CD4-positive, alpha-beta T cell (primary cell): ENCODE results near the gene PPP1R3F. TPM values are rescaled to one million over a fixed set of nuclear protein-coding genes. Genes with fewer than 3 reads are reported as not detected.

Experiments
- ATAC-seq: fragments of 200-7000 bp; cut with Tn5 transposase; one replicate; pipeline ENCODE4 v1.10.0; 2022; ENCODE audit warnings: mild to moderate bottlenecking; ENCODE audit not compliant: poor library complexity
- CTCF ChIA-PET: fragments of 350-600 bp; sonication (Branson Sonifier 250); formaldehyde crosslinking; loops from one replicate; lab custom pipeline; 2021; ENCODE audit warnings: antibody characterized with exemption, inconsistent platforms; lab: Charles Lee
- POLR2A ChIA-PET: fragments of 350-600 bp; sonication (Branson Sonifier 250); formaldehyde crosslinking; loops from one replicate; lab custom pipeline; 2021; ENCODE audit warnings: antibody characterized with exemption, inconsistent platforms; lab: Charles Lee
- DNase-seq, 14 experiments: peaks; one replicate each; pipeline ENCODE4 v3.0.0-alpha.2; 2013 to 2020; ENCODE audit warnings: mixed read lengths in 2 of 14
- H3K27ac ChIP-seq, 2 donors: one replicate each; pipeline versions ENCODE4 v1.5.1 to v1.7.0; 2013; ENCODE audit warnings: low read length in 2 of 2, low read depth in 1 of 2, mild to moderate bottlenecking in 1 of 2
- H3K27me3 ChIP-seq, 2 experiments: 1 replicate in 1 of 2; 2 replicates in 1 of 2; pipeline versions ENCODE4 v1.6.1 to v1.7.0; 2013; ENCODE audit warnings: low read length in 2 of 2, control low read depth in 1 of 2, mild to moderate bottlenecking in 1 of 2, moderate library complexity in 1 of 2; ENCODE audit not compliant: insufficient read depth in 2 of 2, control insufficient read depth in 1 of 2
- H3K36me3 ChIP-seq: one replicate; pipeline ENCODE4 v1.6.1; 2013; ENCODE audit warnings: low read length, control low read depth; ENCODE audit not compliant: insufficient read depth
- H3K4me1 ChIP-seq: one replicate; pipeline ENCODE4 v1.6.1; 2013; ENCODE audit warnings: low read length, control low read depth; ENCODE audit not compliant: insufficient read depth
- H3K4me3 ChIP-seq: one replicate; pipeline ENCODE4 v1.5.1; 2013; ENCODE audit warnings: mild to moderate bottlenecking, low read length, moderate library complexity
- H3K9me3 ChIP-seq, 2 experiments: 1 replicate in 1 of 2; 2 replicates in 1 of 2; pipeline versions ENCODE4 v1.6.1 to v1.7.0; 2013; ENCODE audit warnings: low read length in 2 of 2, mild to moderate bottlenecking in 2 of 2, control low read depth in 1 of 2, moderate library complexity in 1 of 2; ENCODE audit not compliant: control insufficient read depth in 1 of 2, insufficient read depth in 1 of 2
- H3K27ac Mint-ChIP-seq: one replicate; pipeline ENCODE4 v1.8.0; 2020; ENCODE audit warnings: mixed read lengths
- H3K27me3 Mint-ChIP-seq: one replicate; pipeline ENCODE4 v1.8.0; 2021; ENCODE audit warnings: mixed read lengths
- H3K36me3 Mint-ChIP-seq: one replicate; pipeline ENCODE4 v1.8.0; 2021; ENCODE audit warnings: low read depth, mixed read lengths
- H3K4me1 Mint-ChIP-seq: one replicate; pipeline ENCODE4 v1.8.0; 2021; ENCODE audit warnings: low read depth, mixed read lengths
- H3K4me3 Mint-ChIP-seq: one replicate; pipeline ENCODE4 v1.8.0; 2020; ENCODE audit warnings: mild to moderate bottlenecking, mixed read lengths
- H3K9me3 Mint-ChIP-seq: one replicate; pipeline ENCODE4 v1.8.0; 2020; ENCODE audit warnings: mixed read lengths
- intact Hi-C, 2 experiments: fragments of 100-400 bp; cut with DNase I in 1 of 2; cut with micrococcal nuclease in 1 of 2; formaldehyde crosslinking; loops; one replicate each; pipeline versions ENCODE4 v1.15.1 to v1.9.0; 2023 to 2025; cut with DNase I, micrococcal nuclease
- polyA plus RNA-seq, 2 donors: library from polyadenylated mRNA; unstranded; fragments of 120-200 nt; gene quantifications; one replicate each; pipeline ENCODE4 v1.2.1, GENCODE V29; 2013
- total RNA-seq, 174 experiments: library from RNA in 2 of 174; stranded (reverse) in 2 of 174; gene quantifications; one replicate each; pipeline ENCODE4 v1.2.3 and lab custom pipeline; 2021 to 2026
- TF ChIP-seq, protein P1 (sequence below): fragments of 200-600 bp; IDR thresholded peaks from one replicate; pipeline ENCODE4 v1.8.0; 2022; ENCODE audit warnings: antibody characterized with exemption, mild to moderate bottlenecking

The PPP1R3F gene, protein sequence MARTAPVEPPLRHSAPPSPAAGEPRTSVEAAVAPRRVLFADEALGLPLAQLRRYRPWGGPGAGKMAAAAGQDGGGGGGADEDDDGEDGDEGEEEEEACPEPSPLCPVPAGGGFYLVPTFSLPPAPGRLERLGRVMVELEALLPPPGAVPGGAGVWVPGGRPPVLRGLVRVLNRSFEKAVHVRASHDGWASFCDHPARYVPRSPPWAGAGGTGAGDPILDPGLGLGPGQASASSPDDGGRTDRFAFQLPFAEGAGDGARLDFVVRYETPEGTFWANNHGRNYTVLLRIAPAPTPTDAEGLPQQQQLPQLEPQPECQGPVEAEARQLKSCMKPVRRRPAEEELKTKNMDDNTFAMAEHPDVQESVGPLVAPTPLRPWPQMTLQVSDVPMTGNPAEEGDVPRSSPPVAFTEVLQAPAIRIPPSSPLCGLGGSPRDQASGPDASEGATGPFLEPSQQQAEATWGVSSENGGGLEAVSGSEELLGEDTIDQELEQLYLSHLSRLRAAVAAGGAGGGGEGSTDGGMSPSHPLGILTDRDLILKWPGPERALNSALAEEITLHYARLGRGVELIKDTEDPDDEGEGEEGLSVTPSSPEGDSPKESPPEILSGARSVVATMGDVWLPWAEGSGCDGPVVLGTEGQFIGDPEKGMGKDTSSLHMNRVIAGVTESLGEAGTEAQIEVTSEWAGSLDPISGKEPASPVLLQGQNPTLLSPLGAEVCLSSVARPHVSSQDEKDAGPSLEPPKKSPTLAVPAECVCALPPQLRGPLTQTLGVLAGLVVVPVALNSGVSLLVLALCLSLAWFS
- total RNA-seq, result 1 to 10 TPM; 8.5 to 9.1 TPM
- polyA plus RNA-seq (2013, experiment 1 of 2), result 10.9 TPM
- polyA plus RNA-seq (2013, experiment 2 of 2), result 8.7 TPM
- 3.8 to 73.0 (median 16.0) reads per million in 172 experiments for total RNA-seq (lab: John Stamatoyannopoulos, UW)

DNA sequence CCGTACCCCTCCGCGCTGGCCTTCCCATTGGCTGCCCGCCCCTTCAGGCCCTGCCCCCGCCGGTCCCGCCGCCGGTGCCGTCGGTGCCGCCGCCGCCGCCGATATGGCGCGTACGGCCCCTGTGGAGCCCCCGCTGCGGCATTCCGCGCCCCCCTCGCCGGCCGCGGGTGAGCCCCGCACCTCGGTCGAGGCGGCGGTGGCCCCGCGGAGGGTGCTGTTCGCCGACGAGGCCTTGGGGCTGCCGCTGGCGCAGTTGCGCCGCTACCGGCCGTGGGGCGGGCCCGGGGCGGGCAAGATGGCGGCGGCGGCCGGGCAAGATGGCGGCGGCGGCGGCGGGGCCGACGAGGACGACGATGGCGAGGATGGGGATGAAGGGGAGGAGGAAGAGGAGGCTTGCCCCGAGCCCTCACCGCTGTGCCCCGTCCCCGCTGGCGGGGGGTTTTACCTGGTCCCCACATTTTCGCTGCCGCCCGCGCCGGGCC lies at the start of gene PPP1R3F:
Gene PPP1R3F, plus strand, starts transcription at position 27 of the 482 bp plus-strand sequence. Its CDS starts 77 bp downstream, at position 104.
- peak within 1 kb of the TSS; percentile 99 for H3K27ac Mint-ChIP-seq
- ChIA-PET POLR2A (interaction anchor here (0.8 to 4.9 kb wide), 15 partner anchors 8 to 730 kb away, joined by 3 to 41 read pairs (median 6); partner anchors contain the start of genes CCDC22, OTUD5, PRAF2 and RBM3), CTCF (interaction anchor here (1.0 kb wide), 1 partner anchor 114 kb away, joined by 5 read pairs; no protein-coding TSS in a partner anchor)
- TF ChIP-seq, protein P1, sequence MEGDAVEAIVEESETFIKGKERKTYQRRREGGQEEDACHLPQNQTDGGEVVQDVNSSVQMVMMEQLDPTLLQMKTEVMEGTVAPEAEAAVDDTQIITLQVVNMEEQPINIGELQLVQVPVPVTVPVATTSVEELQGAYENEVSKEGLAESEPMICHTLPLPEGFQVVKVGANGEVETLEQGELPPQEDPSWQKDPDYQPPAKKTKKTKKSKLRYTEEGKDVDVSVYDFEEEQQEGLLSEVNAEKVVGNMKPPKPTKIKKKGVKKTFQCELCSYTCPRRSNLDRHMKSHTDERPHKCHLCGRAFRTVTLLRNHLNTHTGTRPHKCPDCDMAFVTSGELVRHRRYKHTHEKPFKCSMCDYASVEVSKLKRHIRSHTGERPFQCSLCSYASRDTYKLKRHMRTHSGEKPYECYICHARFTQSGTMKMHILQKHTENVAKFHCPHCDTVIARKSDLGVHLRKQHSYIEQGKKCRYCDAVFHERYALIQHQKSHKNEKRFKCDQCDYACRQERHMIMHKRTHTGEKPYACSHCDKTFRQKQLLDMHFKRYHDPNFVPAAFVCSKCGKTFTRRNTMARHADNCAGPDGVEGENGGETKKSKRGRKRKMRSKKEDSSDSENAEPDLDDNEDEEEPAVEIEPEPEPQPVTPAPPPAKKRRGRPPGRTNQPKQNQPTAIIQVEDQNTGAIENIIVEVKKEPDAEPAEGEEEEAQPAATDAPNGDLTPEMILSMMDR, result no peak
- ATAC-seq (peak; percentile 5), DNase-seq (peak in 2 of 14 experiments; percentile 16 to 32)
- Histone ChIP-seq H3K27me3 (no peaks in the 10 kb centered on the region), H3K36me3 (peaks cover 2% of the 10 kb centered on the region), H3K27ac (peak within 1 kb of the TSS; percentile 96 to 98), H3K4me1 (peaks cover 64% of the 10 kb centered on the region), H3K4me3 (peak within 1 kb of the TSS; percentile 69), H3K9me3 (no peaks in the 10 kb centered on the region)
- peak within 1 kb of the TSS; percentile 91 for H3K4me3 Mint-ChIP-seq
- intact Hi-C loops, result loop anchor here (1.0 to 5.0 kb wide), 4 partner anchors 37 to 79 kb away; partner anchors contain the start of genes CACNA1F (in 1 of the 2) and SYP (in 1 of the 2)
- no peaks in the 10 kb centered on the region for H3K36me3 Mint-ChIP-seq
- H3K9me3 Mint-ChIP-seq, result no peaks in the 10 kb centered on the region
- no peaks in the 10 kb centered on the region for H3K27me3 Mint-ChIP-seq
- peaks cover 50% of the 10 kb centered on the region for H3K4me1 Mint-ChIP-seq

DNA sequence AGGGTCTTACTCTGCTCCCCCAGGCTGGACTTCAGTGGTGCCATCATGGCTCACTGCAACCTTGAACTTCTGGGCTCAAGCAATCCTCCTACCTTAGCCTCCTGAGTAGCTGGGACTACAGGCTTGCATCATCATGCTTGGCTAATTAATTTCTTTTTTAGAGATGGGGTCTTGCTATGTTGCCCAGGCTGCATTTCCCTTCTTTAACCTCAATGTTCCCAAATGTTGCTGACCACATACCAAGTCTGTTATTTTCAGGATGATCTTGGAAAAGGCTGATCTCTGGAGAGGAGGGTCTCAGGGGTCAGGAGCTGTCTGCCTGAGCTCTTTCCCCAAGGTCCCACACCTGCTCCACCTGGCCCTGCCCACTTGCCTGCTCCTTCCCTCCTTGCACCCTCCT lies 49.5 kb upstream of the PPP1R3F start:
- ChIA-PET CTCF (no interaction called here), POLR2A (no interaction called here)
- no peaks in the 10 kb centered on the region for H3K4me1 Mint-ChIP-seq
- H3K9me3 Mint-ChIP-seq, result no peaks in the 10 kb centered on the region
- Histone ChIP-seq H3K4me3 (no peak overlapping the region), H3K36me3 (no peaks in the 10 kb centered on the region), H3K27ac (no peak overlapping the region), H3K27me3 (no peaks in the 10 kb centered on the region), H3K9me3 (no peaks in the 10 kb centered on the region), H3K4me1 (no peaks in the 10 kb centered on the region)
- no peak for DNase-seq
- H3K4me3 Mint-ChIP-seq, result no peak overlapping the region
- H3K36me3 Mint-ChIP-seq, result no peaks in the 10 kb centered on the region
- intact Hi-C loops, result no loop called here
- TF ChIP-seq, protein P1, result no peak
- no peak for ATAC-seq
- H3K27ac Mint-ChIP-seq, result no peak overlapping the region
- H3K27me3 Mint-ChIP-seq, result no peaks in the 10 kb centered on the region

DNA sequence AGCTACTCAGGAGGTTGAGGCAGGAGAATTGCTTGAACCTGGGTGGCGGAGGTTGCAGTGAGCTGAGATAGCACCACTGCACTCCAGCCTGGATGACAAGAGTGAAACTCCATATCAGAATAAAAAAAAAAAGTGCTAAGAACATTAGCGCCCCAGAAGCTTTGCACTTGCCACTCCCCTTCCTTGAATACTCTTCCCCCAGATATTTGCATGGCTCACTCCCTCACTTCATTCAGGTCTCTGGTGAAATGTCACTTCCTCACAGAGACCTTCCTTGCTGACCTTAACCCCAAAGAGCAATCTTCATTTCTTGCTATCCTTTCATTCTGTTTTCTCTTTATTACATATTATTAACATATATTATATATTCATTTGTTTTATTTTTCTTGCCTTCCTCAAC lies 47.7 kb upstream of the PPP1R3F start:
- H3K9me3 Mint-ChIP-seq, result no peaks in the 10 kb centered on the region
- ATAC-seq, result no peak
- ChIA-PET POLR2A (no interaction called here), CTCF (no interaction called here)
- H3K27me3 Mint-ChIP-seq, result no peaks in the 10 kb centered on the region
- Histone ChIP-seq H3K4me1 (no peaks in the 10 kb centered on the region), H3K27me3 (no peaks in the 10 kb centered on the region), H3K27ac (no peak overlapping the region), H3K36me3 (no peaks in the 10 kb centered on the region), H3K4me3 (no peak overlapping the region), H3K9me3 (no peaks in the 10 kb centered on the region)
- H3K27ac Mint-ChIP-seq, result no peak overlapping the region
- DNase-seq, result no peak
- intact Hi-C loops, result no loop called here
- H3K36me3 Mint-ChIP-seq, result no peaks in the 10 kb centered on the region
- TF ChIP-seq, protein P1, result no peak
- no peaks in the 10 kb centered on the region for H3K4me1 Mint-ChIP-seq
- H3K4me3 Mint-ChIP-seq, result no peak overlapping the region
